Measurements from ENCODE around the gene RUSF1.

The RUSF1 gene

DNA sequence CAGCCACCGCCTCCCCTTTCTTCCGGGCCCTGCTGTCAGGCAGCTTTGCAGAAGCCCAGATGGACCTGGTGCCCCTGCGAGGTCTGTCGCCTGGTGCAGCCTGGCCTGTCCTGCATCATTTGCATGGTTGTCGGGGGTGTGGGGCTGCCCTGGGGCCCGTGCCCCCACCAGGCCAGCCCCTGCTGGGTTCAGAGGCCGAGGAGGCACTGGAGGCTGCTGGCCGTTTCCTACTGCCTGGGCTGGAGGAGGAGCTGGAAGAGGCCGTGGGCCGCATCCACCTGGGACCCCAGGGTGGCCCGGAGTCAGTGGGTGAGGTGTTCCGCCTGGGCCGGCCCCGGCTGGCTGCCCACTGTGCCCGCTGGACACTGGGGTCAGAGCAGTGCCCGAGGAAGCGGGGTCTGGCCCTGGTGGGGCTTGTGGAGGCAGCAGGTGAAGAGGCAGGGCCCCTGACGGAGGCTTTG, 41.8 kb downstream of the RUSF1 start:
- H3K27me3 ChIP-seq (ENCODE audit: low read length) = no peaks in the 10 kb centered on the region
- H3K9me3 ChIP-seq (ENCODE audit: insufficient read depth, low read length) = no peaks in the 10 kb centered on the region
- H3K36me3 ChIP-seq (ENCODE audit: low read length) = no peaks in the 10 kb centered on the region
- H3K4me3 ChIP-seq (ENCODE audit: insufficient read depth, low read length, poor library complexity, severe bottlenecking) = no peak overlapping the region
- no peak overlapping the region for H3K4me2 ChIP-seq (ENCODE audit: low read depth, low read length, poor library complexity, severe bottlenecking)
- no peak overlapping the region for H2AFZ ChIP-seq (ENCODE audit: low read depth, low read length, severe bottlenecking)
- H3F3A ChIP-seq (ENCODE audit: insufficient read depth) = no peaks in the 10 kb centered on the region
- H3K79me2 ChIP-seq (ENCODE audit: insufficient read depth, low read length) = no peaks in the 10 kb centered on the region
- no peak overlapping the region for H3K27ac ChIP-seq (ENCODE audit: low read depth, low read length)
- TF ChIP-seq, protein P1, sequence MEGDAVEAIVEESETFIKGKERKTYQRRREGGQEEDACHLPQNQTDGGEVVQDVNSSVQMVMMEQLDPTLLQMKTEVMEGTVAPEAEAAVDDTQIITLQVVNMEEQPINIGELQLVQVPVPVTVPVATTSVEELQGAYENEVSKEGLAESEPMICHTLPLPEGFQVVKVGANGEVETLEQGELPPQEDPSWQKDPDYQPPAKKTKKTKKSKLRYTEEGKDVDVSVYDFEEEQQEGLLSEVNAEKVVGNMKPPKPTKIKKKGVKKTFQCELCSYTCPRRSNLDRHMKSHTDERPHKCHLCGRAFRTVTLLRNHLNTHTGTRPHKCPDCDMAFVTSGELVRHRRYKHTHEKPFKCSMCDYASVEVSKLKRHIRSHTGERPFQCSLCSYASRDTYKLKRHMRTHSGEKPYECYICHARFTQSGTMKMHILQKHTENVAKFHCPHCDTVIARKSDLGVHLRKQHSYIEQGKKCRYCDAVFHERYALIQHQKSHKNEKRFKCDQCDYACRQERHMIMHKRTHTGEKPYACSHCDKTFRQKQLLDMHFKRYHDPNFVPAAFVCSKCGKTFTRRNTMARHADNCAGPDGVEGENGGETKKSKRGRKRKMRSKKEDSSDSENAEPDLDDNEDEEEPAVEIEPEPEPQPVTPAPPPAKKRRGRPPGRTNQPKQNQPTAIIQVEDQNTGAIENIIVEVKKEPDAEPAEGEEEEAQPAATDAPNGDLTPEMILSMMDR (IDR thresholded peaks at IDR 0.05; ENCODE audit: insufficient read depth, low read length, poor library complexity, severe bottlenecking) = no peak
- no peak for TF ChIP-seq EZH2phosphoT487 (conservative IDR thresholded peaks at IDR 0.05; ENCODE audit: low read length)
- no peak overlapping the region for H3K9ac ChIP-seq (ENCODE audit: low read length)
- H4K20me1 ChIP-seq (ENCODE audit: low read depth, low read length) = no peaks in the 10 kb centered on the region
- no peaks in the 10 kb centered on the region for H3K9me2 ChIP-seq (replicated peaks; ENCODE audit: insufficient read depth, low read length)

DNA sequence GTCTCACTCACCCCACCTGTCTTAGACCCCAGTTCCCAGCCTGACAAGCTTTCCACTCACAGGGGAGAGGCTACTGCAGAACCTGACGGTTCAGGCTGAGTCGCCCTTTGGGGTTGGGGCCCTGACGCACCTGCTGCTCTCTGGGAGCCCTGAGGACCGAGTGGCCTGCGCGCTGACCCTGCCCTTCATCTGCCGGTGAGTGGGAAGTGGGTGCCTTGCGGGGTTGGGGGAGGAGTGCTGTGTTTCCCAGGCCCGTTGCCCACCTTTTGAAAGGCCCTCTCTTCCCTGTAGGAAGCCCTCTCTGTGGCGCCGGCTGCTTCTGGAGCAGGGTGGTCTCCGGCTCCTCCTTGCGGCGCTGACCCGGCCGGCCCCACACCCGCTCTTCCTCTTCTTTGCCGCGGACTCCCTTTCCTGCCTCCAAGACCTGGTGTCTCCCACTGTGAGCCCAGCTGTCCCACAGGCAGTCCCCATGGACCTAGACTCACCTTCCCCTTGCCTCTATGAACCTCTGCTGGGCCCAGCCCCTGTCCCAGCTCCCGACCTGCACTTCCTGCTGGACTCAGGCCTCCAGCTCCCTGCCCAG, 42.3 kb downstream of the RUSF1 start:
- Histone ChIP-seq H2AFZ (ENCODE audit: low read depth, low read length, severe bottlenecking) (no peak overlapping the region), H3K4me3 (ENCODE audit: insufficient read depth, low read length, poor library complexity, severe bottlenecking) (no peak overlapping the region), H3K9me2 (replicated peaks; ENCODE audit: insufficient read depth, low read length) (no peaks in the 10 kb centered on the region), H3F3A (ENCODE audit: insufficient read depth) (no peaks in the 10 kb centered on the region), H4K20me1 (ENCODE audit: low read depth, low read length) (no peaks in the 10 kb centered on the region), H3K9me3 (ENCODE audit: insufficient read depth, low read length) (no peaks in the 10 kb centered on the region), H3K79me2 (ENCODE audit: insufficient read depth, low read length) (no peaks in the 10 kb centered on the region), H3K27me3 (ENCODE audit: low read length) (no peaks in the 10 kb centered on the region), H3K4me2 (ENCODE audit: low read depth, low read length, poor library complexity, severe bottlenecking) (no peak overlapping the region), H3K36me3 (ENCODE audit: low read length) (no peaks in the 10 kb centered on the region), H3K9ac (ENCODE audit: low read length) (no peak overlapping the region), H3K27ac (ENCODE audit: low read depth, low read length) (no peak overlapping the region)
- TF ChIP-seq EZH2phosphoT487 (conservative IDR thresholded peaks at IDR 0.05; ENCODE audit: low read length) = no peak
- TF ChIP-seq, protein P1 (IDR thresholded peaks at IDR 0.05; ENCODE audit: insufficient read depth, low read length, poor library complexity, severe bottlenecking) = no peak

DNA sequence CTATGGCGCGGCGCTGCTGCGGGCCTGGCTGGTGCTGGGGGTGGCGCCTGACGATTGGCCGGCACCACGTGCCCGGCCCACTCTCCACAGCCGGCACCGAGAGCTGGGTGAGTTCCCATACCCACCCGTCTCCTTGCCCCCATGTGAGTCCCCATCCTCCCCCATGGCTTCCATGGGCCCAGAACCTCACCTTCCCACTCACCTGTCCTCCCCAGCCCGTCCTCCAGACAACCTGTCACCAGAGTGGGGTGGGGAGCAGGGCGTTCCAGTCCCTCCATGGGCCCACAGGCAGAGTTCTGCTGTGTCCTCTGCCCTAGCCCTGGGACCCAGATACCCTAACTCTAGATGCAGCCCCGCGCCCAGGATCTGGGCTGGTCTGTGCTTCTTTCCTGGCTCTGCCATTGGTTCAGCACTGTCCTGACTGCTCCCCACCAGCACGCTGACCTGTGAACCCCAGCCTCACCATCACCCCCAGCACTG, 43.4 kb downstream of the RUSF1 start:
- no peak overlapping the region for H3K4me3 ChIP-seq (ENCODE audit: insufficient read depth, low read length, poor library complexity, severe bottlenecking)
- no peaks in the 10 kb centered on the region for H3K9me3 ChIP-seq (ENCODE audit: insufficient read depth, low read length)
- H3F3A ChIP-seq (ENCODE audit: insufficient read depth) = 0 out of 2 replicates have a peak, but pooled peaks cover 4% of the 10 kb centered on the region
- H3K27ac ChIP-seq (ENCODE audit: low read depth, low read length) = no peak overlapping the region
- no peaks in the 10 kb centered on the region for H3K27me3 ChIP-seq (ENCODE audit: low read length)
- no peak overlapping the region for H2AFZ ChIP-seq (ENCODE audit: low read depth, low read length, severe bottlenecking)
- no peaks in the 10 kb centered on the region for H3K79me2 ChIP-seq (ENCODE audit: insufficient read depth, low read length)
- 0 out of 2 replicates have a peak, but pooled peaks cover 5% of the 10 kb centered on the region for H4K20me1 ChIP-seq (ENCODE audit: low read depth, low read length)
- no peaks in the 10 kb centered on the region for H3K36me3 ChIP-seq (ENCODE audit: low read length)
- no peak for TF ChIP-seq EZH2phosphoT487 (conservative IDR thresholded peaks at IDR 0.05; ENCODE audit: low read length)
- H3K9me2 ChIP-seq (replicated peaks; ENCODE audit: insufficient read depth, low read length) = no peaks in the 10 kb centered on the region
- no peak overlapping the region for H3K4me2 ChIP-seq (ENCODE audit: low read depth, low read length, poor library complexity, severe bottlenecking)
- H3K9ac ChIP-seq (ENCODE audit: low read length) = no peak overlapping the region

DNA sequence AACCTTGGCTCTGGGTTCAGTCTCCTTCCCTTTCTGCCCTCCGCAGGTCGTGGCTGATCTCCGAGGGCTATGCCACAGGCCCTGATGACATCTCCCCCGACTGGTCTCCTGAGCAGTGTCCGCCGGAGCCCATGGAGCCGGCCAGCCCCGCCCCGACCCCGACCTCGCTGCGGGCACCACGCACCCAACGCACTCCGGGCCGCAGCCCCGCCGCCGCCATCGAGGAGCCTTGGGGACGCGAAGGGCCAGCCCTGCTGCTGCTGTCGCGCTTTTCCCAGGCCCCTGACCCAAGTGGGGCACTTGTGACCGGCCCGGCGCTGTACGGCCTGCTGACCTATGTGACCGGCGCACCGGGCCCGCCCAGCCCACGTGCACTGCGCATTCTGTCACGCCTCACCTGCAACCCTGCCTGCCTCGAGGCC, 43.8 kb downstream of the RUSF1 start:
- Histone ChIP-seq H3K9me3 (ENCODE audit: insufficient read depth, low read length) (no peaks in the 10 kb centered on the region), H3K79me2 (ENCODE audit: insufficient read depth, low read length) (no peaks in the 10 kb centered on the region)
- TF ChIP-seq, protein P1 (IDR thresholded peaks at IDR 0.05; ENCODE audit: insufficient read depth, low read length, poor library complexity, severe bottlenecking) = no peak
- TF ChIP-seq EZH2phosphoT487 (conservative IDR thresholded peaks at IDR 0.05; ENCODE audit: low read length) = no peak

More for the DNA sequence above, 43.8 kb downstream of the RUSF1 start:
- Histone ChIP-seq H2AFZ (ENCODE audit: low read depth, low read length, severe bottlenecking) (no peak overlapping the region), H3K4me3 (ENCODE audit: insufficient read depth, low read length, poor library complexity, severe bottlenecking) (no peak overlapping the region), H3F3A (ENCODE audit: insufficient read depth) (0 out of 2 replicates have a peak, but pooled peaks cover 4% of the 10 kb centered on the region), H3K9ac (ENCODE audit: low read length) (no peak overlapping the region), H3K27me3 (ENCODE audit: low read length) (no peaks in the 10 kb centered on the region), H3K27ac (ENCODE audit: low read depth, low read length) (no peak overlapping the region), H3K9me2 (replicated peaks; ENCODE audit: insufficient read depth, low read length) (no peaks in the 10 kb centered on the region), H3K4me2 (ENCODE audit: low read depth, low read length, poor library complexity, severe bottlenecking) (no peak overlapping the region), H4K20me1 (ENCODE audit: low read depth, low read length) (0 out of 2 replicates have a peak, but pooled peaks cover 5% of the 10 kb centered on the region), H3K36me3 (ENCODE audit: low read length) (no peaks in the 10 kb centered on the region)
